ENCODE data around the gene KCNK1. TPM values are rescaled to one million over a fixed set of nuclear protein-coding genes. Genes with fewer than 3 reads are reported as not detected.

The KCNK1 gene
- total RNA-seq, 1 donor from 2014 or later: 13.7 TPM

- Mint-ChIP-seq H3K4me1 (ENCODE audit: unreplicated experiment) (peaks cover 27% of the 10 kb centered on the region), H3K36me3 (peaks cover 23% of the 10 kb centered on the region), H3K27ac (no peak overlapping the region), H3K4me3 (no peak overlapping the region), H3K9me3 (peaks cover 5% of the 10 kb centered on the region), H3K27me3 (no peaks in the 10 kb centered on the region)
- TF ChIP-seq CTCF (conservative IDR thresholded peaks at IDR 0.05): no peak
- no peak for DNase-seq (ENCODE audit: extremely low spot score, unreplicated experiment)
Measured at GRCh38 chr1:233651061-233651460, 37.2 kb downstream of the KCNK1 start.

GRCh38 chr1:233651563-233652233 lies 37.8 kb downstream of the KCNK1 start:
- H3K36me3 Mint-ChIP-seq: peaks cover 20% of the 10 kb centered on the region
- TF ChIP-seq CTCF (conservative IDR thresholded peaks at IDR 0.05): no peak
- peaks cover 25% of the 10 kb centered on the region for H3K4me1 Mint-ChIP-seq (ENCODE audit: unreplicated experiment)
- H3K27me3 Mint-ChIP-seq: no peaks in the 10 kb centered on the region
- no peak overlapping the region for H3K27ac Mint-ChIP-seq
- DNase-seq (ENCODE audit: extremely low spot score, unreplicated experiment): no peak
- H3K9me3 Mint-ChIP-seq: peaks cover 5% of the 10 kb centered on the region
- no peak overlapping the region for H3K4me3 Mint-ChIP-seq

GRCh38 chr1:233652526-233652925 lies 38.6 kb downstream of the KCNK1 start:
- Mint-ChIP-seq H3K27me3 (no peaks in the 10 kb centered on the region), H3K9me3 (peaks cover 5% of the 10 kb centered on the region), H3K36me3 (peaks cover 15% of the 10 kb centered on the region), H3K4me1 (ENCODE audit: unreplicated experiment) (peaks cover 17% of the 10 kb centered on the region), H3K4me3 (no peak overlapping the region), H3K27ac (no peak overlapping the region)
- no peak for DNase-seq (ENCODE audit: extremely low spot score, unreplicated experiment)
- no peak for TF ChIP-seq CTCF (conservative IDR thresholded peaks at IDR 0.05)

GRCh38 chr1:233654658-233655280 lies 40.9 kb downstream of the KCNK1 start:
- Mint-ChIP-seq H3K4me3 (peak overlapping the region; percentile 7), H3K4me1 (ENCODE audit: unreplicated experiment) (peaks cover 14% of the 10 kb centered on the region), H3K27me3 (no peaks in the 10 kb centered on the region), H3K27ac (peak overlapping the region; percentile 32), H3K9me3 (peaks cover 5% of the 10 kb centered on the region), H3K36me3 (peaks cover 15% of the 10 kb centered on the region)
- TF ChIP-seq CTCF (conservative IDR thresholded peaks at IDR 0.05): no peak
- no peak for DNase-seq (ENCODE audit: extremely low spot score, unreplicated experiment)

- no peak for TF ChIP-seq CTCF (conservative IDR thresholded peaks at IDR 0.05)
- Mint-ChIP-seq H3K27me3 (no peaks in the 10 kb centered on the region), H3K36me3 (peaks cover 10% of the 10 kb centered on the region), H3K27ac (peak overlapping the region; percentile 32), H3K4me1 (ENCODE audit: unreplicated experiment) (peaks cover 14% of the 10 kb centered on the region), H3K9me3 (peaks cover 5% of the 10 kb centered on the region), H3K4me3 (peak overlapping the region; percentile 7)
- DNase-seq (ENCODE audit: extremely low spot score, unreplicated experiment): no peak
Measured at GRCh38 chr1:233655301-233655740, 41.4 kb downstream of the KCNK1 start.
